RWPE2 (cell line): ENCODE measurements around the gene KCNC1.

Experiments
- ATAC-seq: fragments of 200-7000 bp; cut with Tn5 transposase; 3 replicates; pipeline ENCODE4 v1.9.1; 2021; ENCODE audit warnings: low read depth
- DNase-seq: peaks from one replicate; pipeline ENCODE4 v3.0.0-alpha.2; 2020; ENCODE audit warnings: low spot score
- H3K27ac ChIP-seq: fragments of 450-650 bp; 2 replicates; pipeline ENCODE4 v1.5.1; 2017; ENCODE audit warnings: mild to moderate bottlenecking; ENCODE audit not compliant: poor library complexity, severe bottlenecking
- H3K27me3 ChIP-seq: fragments of 250-450 bp; sonication (Bioruptor Pico); 2 replicates; pipeline ENCODE4 v1.5.1; 2021; ENCODE audit warnings: mild to moderate bottlenecking, moderate library complexity; ENCODE audit not compliant: insufficient read depth, poor library complexity, severe bottlenecking
- H3K36me3 ChIP-seq: fragments of 250-450 bp; sonication (Bioruptor Pico); 2 replicates; pipeline ENCODE4 v1.5.1; 2020; ENCODE audit warnings: low read depth, mild to moderate bottlenecking, moderate library complexity
- H3K4me1 ChIP-seq: fragments of 250-450 bp; sonication (Bioruptor Pico); 2 replicates; pipeline ENCODE4 v1.5.1; 2021; ENCODE audit warnings: mild to moderate bottlenecking, moderate library complexity; ENCODE audit not compliant: insufficient read depth, poor library complexity, severe bottlenecking
- H3K4me3 ChIP-seq: fragments of 250-450 bp; sonication (Bioruptor Pico); 2 replicates; pipeline ENCODE4 v1.5.1; 2021; ENCODE audit warnings: mild to moderate bottlenecking, moderate library complexity; ENCODE audit not compliant: severe bottlenecking
- H3K9me3 ChIP-seq: fragments of 250-450 bp; sonication (Bioruptor Pico); 2 replicates; pipeline ENCODE4 v1.5.1; 2021; ENCODE audit warnings: mild to moderate bottlenecking, moderate library complexity; ENCODE audit not compliant: severe bottlenecking
- CTCF ChIP-seq: fragments of 450-650 bp; IDR thresholded peaks from one replicate; pipeline ENCODE4 v1.5.1; 2017; ENCODE audit warnings: mild to moderate bottlenecking, moderate library complexity; ENCODE audit not compliant: poor library complexity, severe bottlenecking

Gene KCNC1

GRCh38 chr11:17770917-17771316 is 36.3 kb downstream of the KCNC1 start:
- ATAC-seq (no peak), DNase-seq (no peak)
- Histone ChIP-seq H3K4me1 (no peaks in the 10 kb centered on the region), H3K36me3 (no peaks in the 10 kb centered on the region), H3K9me3 (no peaks in the 10 kb centered on the region), H3K4me3 (no peak overlapping the region), H3K27me3 (no peaks in the 10 kb centered on the region), H3K27ac (no peak overlapping the region)
- TF ChIP-seq CTCF, result no peak

DNA sequence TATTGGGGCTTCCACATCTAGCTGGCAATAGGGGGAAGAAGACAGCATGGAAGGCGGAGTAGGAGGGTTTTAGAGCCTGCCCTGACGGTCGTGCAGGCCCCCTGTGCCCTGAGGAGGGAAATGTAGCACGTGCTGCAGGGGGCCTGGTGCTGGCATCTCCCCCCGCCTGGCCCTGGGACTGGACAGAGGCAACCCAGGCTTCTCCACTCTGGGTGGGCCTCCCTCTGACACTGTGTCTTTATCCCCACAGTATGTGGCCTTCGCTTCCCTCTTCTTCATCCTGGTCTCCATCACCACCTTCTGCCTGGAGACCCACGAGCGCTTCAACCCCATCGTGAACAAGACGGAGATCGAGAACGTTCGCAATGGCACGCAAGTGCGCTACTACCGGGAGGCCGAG is 36.8 kb downstream of the KCNC1 start:
- no peak for ATAC-seq
- Histone ChIP-seq H3K4me1 (no peaks in the 10 kb centered on the region), H3K36me3 (no peaks in the 10 kb centered on the region), H3K27ac (no peak overlapping the region), H3K27me3 (no peaks in the 10 kb centered on the region), H3K9me3 (no peaks in the 10 kb centered on the region), H3K4me3 (no peak overlapping the region)
- DNase-seq, result no peak
- no peak for TF ChIP-seq CTCF

DNA sequence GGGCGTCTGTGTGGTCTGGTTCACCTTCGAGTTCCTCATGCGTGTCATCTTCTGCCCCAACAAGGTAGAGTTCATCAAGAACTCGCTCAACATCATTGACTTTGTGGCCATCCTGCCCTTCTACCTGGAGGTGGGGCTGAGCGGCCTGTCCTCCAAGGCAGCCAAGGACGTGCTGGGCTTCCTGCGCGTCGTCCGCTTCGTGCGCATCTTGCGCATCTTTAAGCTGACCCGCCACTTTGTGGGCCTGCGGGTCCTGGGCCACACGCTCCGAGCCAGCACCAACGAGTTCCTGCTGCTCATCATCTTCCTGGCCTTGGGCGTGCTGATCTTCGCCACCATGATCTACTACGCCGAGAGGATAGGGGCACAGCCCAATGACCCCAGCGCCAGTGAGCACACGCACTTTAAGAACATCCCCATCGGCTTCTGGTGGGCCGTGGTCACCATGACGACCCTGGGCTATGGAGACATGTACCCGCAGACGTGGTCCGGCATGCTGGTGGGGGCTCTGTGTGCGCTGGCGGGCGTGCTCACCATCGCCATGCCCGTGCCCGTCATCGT is 37.3 kb downstream of the KCNC1 start:
- no peaks in the 10 kb centered on the region for H3K9me3 ChIP-seq
- no peak for ATAC-seq
- no peaks in the 10 kb centered on the region for H3K4me1 ChIP-seq
- H3K27me3 ChIP-seq, result no peaks in the 10 kb centered on the region
- no peak overlapping the region for H3K4me3 ChIP-seq
- H3K27ac ChIP-seq, result no peak overlapping the region
- no peaks in the 10 kb centered on the region for H3K36me3 ChIP-seq
- DNase-seq, result peak; percentile 49
- TF ChIP-seq CTCF, result no peak

DNA sequence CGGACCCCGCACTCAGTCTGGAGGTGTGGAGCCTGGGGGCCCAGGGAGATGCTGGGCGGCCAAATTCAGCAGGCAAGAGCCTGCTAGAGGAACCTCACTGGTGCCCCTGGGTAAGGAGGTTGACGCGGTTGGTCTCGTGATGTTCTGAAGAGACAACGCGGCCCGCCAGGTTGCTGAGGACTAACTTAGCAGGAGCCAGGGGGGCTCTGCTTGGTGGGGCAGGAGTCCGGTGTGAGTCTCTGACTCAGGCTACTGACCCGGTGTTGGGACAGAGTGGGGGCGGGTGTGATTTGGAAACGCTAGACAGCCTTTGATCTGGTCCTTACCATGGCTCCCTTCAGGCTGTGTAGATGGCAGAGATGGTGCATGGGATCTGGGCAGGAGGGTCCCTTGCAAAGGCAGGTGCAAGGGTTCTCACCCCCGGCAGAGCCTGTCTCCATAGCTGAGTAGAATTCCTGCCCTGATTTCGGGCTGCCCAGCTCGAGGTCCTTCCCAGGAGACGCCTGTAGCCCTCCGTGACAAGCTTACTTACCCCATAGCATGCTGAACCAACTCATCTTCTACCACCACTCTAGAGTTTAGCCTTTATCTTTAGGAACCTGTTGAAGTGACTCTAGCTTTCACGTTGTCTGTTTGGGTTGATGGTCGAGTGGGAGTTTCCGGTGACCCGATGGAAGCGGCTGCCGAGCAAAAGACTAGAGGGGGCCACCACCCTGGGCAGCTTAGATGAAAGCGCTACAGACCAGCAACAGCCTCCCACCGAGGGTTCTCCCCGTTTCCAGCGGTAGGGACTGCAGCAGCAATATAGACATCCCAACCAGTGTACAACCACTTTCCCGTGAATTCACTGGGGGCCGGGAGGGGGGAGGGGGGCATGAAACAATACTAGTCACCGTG is 38.4 kb downstream of the KCNC1 start:
- Histone ChIP-seq H3K4me3 (no peak overlapping the region), H3K27ac (no peak overlapping the region), H3K36me3 (no peaks in the 10 kb centered on the region), H3K9me3 (no peaks in the 10 kb centered on the region), H3K27me3 (no peaks in the 10 kb centered on the region), H3K4me1 (no peaks in the 10 kb centered on the region)
- no peak for ATAC-seq
- DNase-seq, result peak; percentile 33
- TF ChIP-seq CTCF, result no peak

DNA sequence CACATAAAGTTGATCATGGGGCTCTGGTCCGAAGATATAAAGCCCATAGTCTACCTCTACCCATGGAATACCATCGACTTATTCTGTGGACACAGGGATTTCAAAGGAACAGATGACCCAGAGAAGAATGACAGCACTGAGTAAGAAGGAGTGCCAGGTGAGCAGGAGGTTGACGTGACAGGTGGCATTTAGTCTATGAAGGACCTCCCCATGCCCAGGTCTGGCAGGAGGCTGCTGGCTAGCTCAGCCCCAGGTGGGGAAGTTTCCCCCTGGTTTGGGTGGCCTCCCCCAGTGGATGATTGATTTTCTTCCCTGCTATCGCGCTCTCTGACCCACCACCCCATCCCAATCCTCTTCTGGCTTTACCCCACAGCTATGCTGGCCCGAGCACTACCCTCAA is 39.1 kb downstream of the KCNC1 start:
- DNase-seq, result no peak
- ATAC-seq, result no peak
- no peaks in the 10 kb centered on the region for H3K9me3 ChIP-seq

More for the DNA sequence above, 39.1 kb downstream of the KCNC1 start:
- no peak for TF ChIP-seq CTCF
- no peaks in the 10 kb centered on the region for H3K4me1 ChIP-seq
- no peak overlapping the region for H3K27ac ChIP-seq
- no peaks in the 10 kb centered on the region for H3K27me3 ChIP-seq
- no peak overlapping the region for H3K4me3 ChIP-seq
- H3K36me3 ChIP-seq, result no peaks in the 10 kb centered on the region
